IMR-90 (cell line): ENCODE results near the gene RPL26. TPM values are rescaled to one million over a fixed set of nuclear protein-coding genes. Genes with fewer than 3 reads are reported as not detected.
A peak's percentile ranks its signal among the peaks of the same experiment; 100 is the strongest.

Source experiments
- ATAC-seq: fragments of 200-7000 bp; cut with Tn5 transposase; 2 replicates; pipeline ENCODE4 v1.9.1; 2020; ENCODE audit warnings: low read depth, mild to moderate bottlenecking, moderate library complexity
- BruUV-seq: library from RNA; stranded (reverse); fragments of 400-500 nt; replicated peaks from 2 replicates; lab custom pipeline; 2021; lab: Mats Ljungman, UMichigan
- CTCF ChIA-PET: fragments of 300-600 bp; formaldehyde crosslinking; extraction: SDS; loops from one replicate; lab custom pipeline; 2021; ENCODE audit warnings: antibody characterized with exemption; lab: Yijun Ruan, JAX
- POLR2A ChIA-PET: fragments of 300-600 bp; sonication (Branson Sonifier 250); formaldehyde crosslinking; loops from one replicate; lab custom pipeline; 2022; ENCODE audit warnings: antibody characterized with exemption; ENCODE audit not compliant: unreplicated experiment; lab: Charles Lee
- DNase-seq: peaks from one replicate; pipeline ENCODE4 v3.0.0; 2013
- H2AFZ ChIP-seq: replicated peaks from 2 replicates; pipeline ENCODE3; 2013; ENCODE audit warnings: low read length, mild to moderate bottlenecking; ENCODE audit not compliant: poor library complexity
- H2AK5ac ChIP-seq: 2 replicates; pipeline ENCODE4 v1.6.1; 2013; ENCODE audit warnings: low read depth, low read length, inconsistent platforms
- H2AK9ac ChIP-seq: replicated peaks from 2 replicates; pipeline ENCODE3; 2013; ENCODE audit warnings: mild to moderate bottlenecking, low read depth, low read length, moderate library complexity; ENCODE audit not compliant: poor library complexity
- H2BK120ac ChIP-seq: 2 replicates; pipeline ENCODE4 v1.6.1; 2013; ENCODE audit warnings: low read depth, low read length, inconsistent platforms
- H2BK15ac ChIP-seq: 3 replicates; pipeline ENCODE4 v1.6.1; 2013; ENCODE audit warnings: low read depth, low read length, inconsistent platforms
- H2BK20ac ChIP-seq: 2 replicates; pipeline ENCODE4 v1.6.1; 2013; ENCODE audit warnings: low read depth, mild to moderate bottlenecking, inconsistent platforms, low read length, moderate library complexity
- H2BK5ac ChIP-seq: 2 replicates; pipeline ENCODE4 v1.6.1; 2013; ENCODE audit warnings: mild to moderate bottlenecking, low read depth, low read length, inconsistent platforms; ENCODE audit not compliant: poor library complexity, severe bottlenecking
- H3K14ac ChIP-seq: replicated peaks from 2 replicates; pipeline ENCODE4 v1.6.1; 2013; ENCODE audit warnings: low read depth, low read length, inconsistent platforms
- H3K18ac ChIP-seq: 2 replicates; pipeline ENCODE4 v1.6.1; 2013; ENCODE audit warnings: low read depth, low read length, control low read depth
- H3K23ac ChIP-seq: 2 replicates; pipeline ENCODE4 v1.6.1; 2013; ENCODE audit warnings: low read depth, low read length, inconsistent platforms
- H3K27ac ChIP-seq: 2 replicates; pipeline ENCODE4 v1.5.1; 2013; ENCODE audit warnings: mild to moderate bottlenecking, control low read depth, low read length; ENCODE audit not compliant: insufficient read depth
- H3K27me3 ChIP-seq: 2 replicates; pipeline ENCODE4 v1.6.1; 2013; ENCODE audit warnings: low read length; ENCODE audit not compliant: control insufficient read depth, insufficient read depth
- H3K36me3 ChIP-seq: 2 replicates; pipeline ENCODE4 v1.6.1; 2013; ENCODE audit warnings: low read length, mixed read lengths; ENCODE audit not compliant: control insufficient read depth, insufficient read depth
- H3K4ac ChIP-seq: 2 replicates; pipeline ENCODE4 v1.6.1; 2013; ENCODE audit warnings: low read depth, low read length, inconsistent platforms
- H3K4me1 ChIP-seq: 2 replicates; pipeline ENCODE4 v1.6.1; 2013; ENCODE audit warnings: low read length, mixed read lengths; ENCODE audit not compliant: control insufficient read depth, insufficient read depth
- H3K4me2 ChIP-seq: 2 replicates; pipeline ENCODE4 v1.6.1; 2013; ENCODE audit warnings: low read depth, mild to moderate bottlenecking, control low read depth, low read length, moderate library complexity
- H3K4me3 ChIP-seq: 2 replicates; pipeline ENCODE4 v1.5.1; 2013; ENCODE audit warnings: low read depth, mild to moderate bottlenecking, control low read depth, low read length, moderate library complexity; ENCODE audit not compliant: insufficient read depth
- H3K56ac ChIP-seq: 2 replicates; pipeline ENCODE4 v1.6.1; 2013; ENCODE audit warnings: low read length, inconsistent platforms; ENCODE audit not compliant: insufficient read depth; ENCODE audit errors: extremely low read depth
- H3K79me1 ChIP-seq, 2 experiments: 2 replicates each; pipeline ENCODE4 v1.6.1; 2013; ENCODE audit warnings: low read length in 2 of 2, inconsistent platforms in 1 of 2, low read depth in 1 of 2
- H3K9ac ChIP-seq: 2 replicates; pipeline ENCODE4 v1.6.1; 2013; ENCODE audit warnings: low read depth, low read length, control low read depth
- H3K9me1 ChIP-seq: 2 replicates; pipeline ENCODE4 v1.6.1; 2013; ENCODE audit warnings: low read length, inconsistent platforms; ENCODE audit not compliant: insufficient read depth
- H3K9me3 ChIP-seq: 2 replicates; pipeline ENCODE4 v1.6.1; 2013; ENCODE audit warnings: low read length; ENCODE audit not compliant: control insufficient read depth, insufficient read depth
- H4K20me1 ChIP-seq: 2 replicates; pipeline ENCODE4 v1.6.1; 2013; ENCODE audit warnings: low read length, inconsistent platforms; ENCODE audit not compliant: insufficient read depth
- H4K5ac ChIP-seq: 2 replicates; pipeline ENCODE4 v1.6.1; 2013; ENCODE audit warnings: mild to moderate bottlenecking, low read depth, low read length, control low read depth
- H4K8ac ChIP-seq, 2 experiments: 2 replicates each; pipeline ENCODE4 v1.6.1; 2013; ENCODE audit warnings: low read depth in 2 of 2, low read length in 2 of 2, control low read depth in 1 of 2, inconsistent platforms in 1 of 2
- H4K91ac ChIP-seq: 2 replicates; pipeline ENCODE4 v1.6.1; 2013; ENCODE audit warnings: low read depth, low read length, inconsistent platforms; ENCODE audit not compliant: insufficient read depth
- BHLHE40 ChIP-seq: fragments of 150-350 bp; IDR thresholded peaks from 2 replicates; pipeline ENCODE4 v1.6.1; 2016; ENCODE audit warnings: mild to moderate bottlenecking, low read depth, low read length
- CEBPB ChIP-seq: IDR thresholded peaks from 2 replicates; pipeline ENCODE4 v1.6.1; 2012; ENCODE audit warnings: low read depth, low read length, improper control_type of control experiment
- FOS ChIP-seq: fragments of 150-350 bp; IDR thresholded peaks from 2 replicates; pipeline ENCODE4 v1.6.1; 2016; ENCODE audit warnings: low read depth, low read length
- MAFK ChIP-seq: IDR thresholded peaks from 2 replicates; pipeline ENCODE4 v1.6.1; 2012; ENCODE audit warnings: low read depth, low read length, improper control_type of control experiment
- MAZ ChIP-seq: IDR thresholded peaks from 2 replicates; pipeline ENCODE4 v1.6.1; 2012; ENCODE audit warnings: low read depth, mild to moderate bottlenecking, low read length, improper control_type of control experiment, moderate library complexity, borderline replicate concordance
- MXI1 ChIP-seq: IDR thresholded peaks from 2 replicates; pipeline ENCODE4 v1.6.1; 2012; ENCODE audit warnings: low read depth, mild to moderate bottlenecking, low read length, moderate library complexity, borderline replicate concordance
- POLR2A ChIP-seq: IDR thresholded peaks from 2 replicates; pipeline ENCODE4 v1.6.1; 2012; ENCODE audit warnings: mild to moderate bottlenecking, low read depth, low read length
- RCOR1 ChIP-seq: IDR thresholded peaks from 2 replicates; pipeline ENCODE4 v1.6.1; 2012; ENCODE audit warnings: mild to moderate bottlenecking, low read length, improper control_type of control experiment; ENCODE audit not compliant: insufficient replicate concordance
- RFX5 ChIP-seq: IDR thresholded peaks from 2 replicates; pipeline ENCODE4 v1.8.0; 2012; ENCODE audit warnings: low read depth, mild to moderate bottlenecking, low read length, moderate library complexity
- WGBS, 2 experiments: methylation state at CpG; one replicate each; pipeline versions ENCODE4 v1.1.5 to v1.1.7; 2013; ENCODE audit warnings: missing lambda C conversion rate in 2 of 2; ENCODE audit not compliant: insufficient read length in 1 of 2; ENCODE audit errors: extremely low coverage in 2 of 2; 5-methylcytosine and 5-hydroxymethylcytosine counted together
- dilution Hi-C: fragments of 300-500 bp; cut with HindIII; formaldehyde crosslinking; loops from one replicate; pipeline ENCODE4 v1.14.3; 2018; ENCODE audit warnings: low sequenced_read_pairs; ENCODE audit not compliant: unreplicated experiment
- in situ Hi-C: fragments of 300-500 bp; cut with MboI; formaldehyde crosslinking; loops from 3 replicates; pipeline ENCODE4 v1.14.3; 2019; ENCODE audit warnings: low sequenced_read_pairs, inconsistent platforms, mixed read lengths
- intact Hi-C: fragments of 100-400 bp; cut with micrococcal nuclease; formaldehyde crosslinking; loops from 2 replicates; pipeline ENCODE4 v1.10.0; 2022
- polyA plus RNA-seq, 3 experiments: library from polyadenylated mRNA; depleted of rRNA; stranded (reverse); fragments of >200 nt; gene quantifications; 2 replicates each; pipeline ENCODE4 v1.2.3, GENCODE V29; 2012; ENCODE audit warnings: low replicate concordance in 1 of 3
- total RNA-seq: library from RNA; depleted of rRNA; stranded (reverse); fragments of >200 nt; gene quantifications from 2 replicates; pipeline ENCODE4 v1.2.3, GENCODE V29; 2012
- TF ChIP-seq, protein P1 (sequence below): conservative IDR thresholded peaks from 2 replicates; pipeline ENCODE4 v1.5.1; 2012; ENCODE audit warnings: mild to moderate bottlenecking, low read depth, low read length, improper control_type of control experiment
- TF ChIP-seq, protein P2 (sequence below): fragments of 150-350 bp; IDR thresholded peaks from 2 replicates; pipeline ENCODE4 v1.6.1; 2017; ENCODE audit warnings: mild to moderate bottlenecking, antibody characterized with exemption, low read length, low read depth

Gene RPL26
- total and polyA plus RNA-seq, 2 of the 4 experiments (the other 2 are of a cell fraction): 4,763 to 5,013 TPM

DNA sequence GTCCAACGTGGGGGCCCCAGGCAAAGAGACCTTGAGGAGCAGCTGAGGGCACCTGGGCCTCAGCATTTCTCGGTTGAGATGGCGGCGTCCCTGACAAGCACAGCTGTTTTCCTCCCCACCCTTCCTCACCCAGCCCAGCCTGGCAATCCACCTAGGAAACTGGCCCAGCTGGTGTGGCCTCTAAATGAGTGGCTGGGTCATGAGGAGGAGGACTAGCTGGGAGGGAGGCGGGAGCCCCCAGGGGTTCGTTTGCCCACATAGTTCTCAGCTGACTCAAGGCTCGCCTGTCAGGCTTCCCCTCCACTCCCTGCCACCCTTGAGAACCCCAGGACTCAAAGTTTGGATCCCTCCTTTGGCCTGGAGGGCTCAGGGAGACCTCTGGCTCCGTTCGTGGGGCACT is 8.7 kb upstream of the RPL26 start:
- H3K14ac ChIP-seq: no peak overlapping the region
- peaks cover 6% of the 10 kb centered on the region for H3K4me1 ChIP-seq
- H2AK9ac ChIP-seq: no peak overlapping the region
- H3K9me1 ChIP-seq: no peaks in the 10 kb centered on the region
- H3K56ac ChIP-seq: no peak overlapping the region
- intact Hi-C loops (no loop called here), in situ Hi-C loops (no loop called here), dilution Hi-C loops (no loop called here)
- no peak overlapping the region for H3K4me3 ChIP-seq
- CTCF ChIA-PET: interaction anchor here (0.6 kb wide), 1 partner anchor 18 kb away, joined by 3 read pairs; no protein-coding TSS in a partner anchor
- H3K9ac ChIP-seq: no peak overlapping the region
- no peak overlapping the region for H3K18ac ChIP-seq
- peaks cover 12% of the 10 kb centered on the region for H3K27me3 ChIP-seq
- no peaks in the 10 kb centered on the region for H3K9me3 ChIP-seq
- H4K20me1 ChIP-seq: no peaks in the 10 kb centered on the region
- no peaks in the 10 kb centered on the region for H3K36me3 ChIP-seq
- H2BK15ac ChIP-seq: 0 out of 3 replicates have a peak overlapping the region, but pooled peaks have one; percentile 3
- H2BK5ac ChIP-seq: no peak overlapping the region
- DNase-seq: peak; percentile 11
- no peak overlapping the region for H2BK120ac ChIP-seq
- no peak overlapping the region for H4K5ac ChIP-seq
- H3K4me2 ChIP-seq: no peak overlapping the region
- 18% methylated on average over 3 of the region's 9 CpGs; no CpG with 5 or more reads in 1 of the 2 experiments for WGBS, 2 experiments
- H2AK5ac ChIP-seq: no peak overlapping the region
- H4K8ac ChIP-seq: no peak overlapping the region
- TF ChIP-seq POLR2A (no peak), FOS (no peak), CEBPB (no peak), MAZ (no peak), RCOR1 (no peak), RFX5 (no peak), MXI1 (no peak), MAFK (no peak), BHLHE40 (no peak)
- TF ChIP-seq, protein P1, sequence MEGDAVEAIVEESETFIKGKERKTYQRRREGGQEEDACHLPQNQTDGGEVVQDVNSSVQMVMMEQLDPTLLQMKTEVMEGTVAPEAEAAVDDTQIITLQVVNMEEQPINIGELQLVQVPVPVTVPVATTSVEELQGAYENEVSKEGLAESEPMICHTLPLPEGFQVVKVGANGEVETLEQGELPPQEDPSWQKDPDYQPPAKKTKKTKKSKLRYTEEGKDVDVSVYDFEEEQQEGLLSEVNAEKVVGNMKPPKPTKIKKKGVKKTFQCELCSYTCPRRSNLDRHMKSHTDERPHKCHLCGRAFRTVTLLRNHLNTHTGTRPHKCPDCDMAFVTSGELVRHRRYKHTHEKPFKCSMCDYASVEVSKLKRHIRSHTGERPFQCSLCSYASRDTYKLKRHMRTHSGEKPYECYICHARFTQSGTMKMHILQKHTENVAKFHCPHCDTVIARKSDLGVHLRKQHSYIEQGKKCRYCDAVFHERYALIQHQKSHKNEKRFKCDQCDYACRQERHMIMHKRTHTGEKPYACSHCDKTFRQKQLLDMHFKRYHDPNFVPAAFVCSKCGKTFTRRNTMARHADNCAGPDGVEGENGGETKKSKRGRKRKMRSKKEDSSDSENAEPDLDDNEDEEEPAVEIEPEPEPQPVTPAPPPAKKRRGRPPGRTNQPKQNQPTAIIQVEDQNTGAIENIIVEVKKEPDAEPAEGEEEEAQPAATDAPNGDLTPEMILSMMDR: no peak
- TF ChIP-seq, protein P2, sequence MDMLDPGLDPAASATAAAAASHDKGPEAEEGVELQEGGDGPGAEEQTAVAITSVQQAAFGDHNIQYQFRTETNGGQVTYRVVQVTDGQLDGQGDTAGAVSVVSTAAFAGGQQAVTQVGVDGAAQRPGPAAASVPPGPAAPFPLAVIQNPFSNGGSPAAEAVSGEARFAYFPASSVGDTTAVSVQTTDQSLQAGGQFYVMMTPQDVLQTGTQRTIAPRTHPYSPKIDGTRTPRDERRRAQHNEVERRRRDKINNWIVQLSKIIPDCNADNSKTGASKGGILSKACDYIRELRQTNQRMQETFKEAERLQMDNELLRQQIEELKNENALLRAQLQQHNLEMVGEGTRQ: no peak
- peak; percentile 52 for ATAC-seq
- no peak overlapping the region for H3K27ac ChIP-seq
- no peak overlapping the region for H3K23ac ChIP-seq
- peaks cover 0 to 7% of the 10 kb centered on the region in 2 experiments; a peak in 1 of 4 replicates for H3K79me1 ChIP-seq
- BruUV-seq: no TSS peak
- no peak overlapping the region for H2BK20ac ChIP-seq
- peak overlapping the region; percentile 13 for H2AFZ ChIP-seq
- POLR2A ChIA-PET: no interaction called here
- H3K4ac ChIP-seq: no peak overlapping the region
- no peak overlapping the region for H4K91ac ChIP-seq
